PC-3 (cell line): ENCODE data around the gene APH1B.

ENCODE experiments used
- EZH2 ChIP-seq: fragments of 300-600 bp; sonication (generic); IDR thresholded peaks from one replicate; pipeline ENCODE4 v1.6.1; 2017; ENCODE audit warnings: antibody characterized with exemption, mild to moderate bottlenecking, low read length; ENCODE audit not compliant: unreplicated experiment
- TF ChIP-seq, protein P1 (sequence below): fragments of 300-600 bp; sonication (generic); conservative IDR thresholded peaks from 2 replicates; pipeline ENCODE4 v1.5.1; 2017; ENCODE audit warnings: antibody characterized with exemption, low read depth, mild to moderate bottlenecking, low read length

- TF ChIP-seq EZH2: no peak
- TF ChIP-seq, protein P1, sequence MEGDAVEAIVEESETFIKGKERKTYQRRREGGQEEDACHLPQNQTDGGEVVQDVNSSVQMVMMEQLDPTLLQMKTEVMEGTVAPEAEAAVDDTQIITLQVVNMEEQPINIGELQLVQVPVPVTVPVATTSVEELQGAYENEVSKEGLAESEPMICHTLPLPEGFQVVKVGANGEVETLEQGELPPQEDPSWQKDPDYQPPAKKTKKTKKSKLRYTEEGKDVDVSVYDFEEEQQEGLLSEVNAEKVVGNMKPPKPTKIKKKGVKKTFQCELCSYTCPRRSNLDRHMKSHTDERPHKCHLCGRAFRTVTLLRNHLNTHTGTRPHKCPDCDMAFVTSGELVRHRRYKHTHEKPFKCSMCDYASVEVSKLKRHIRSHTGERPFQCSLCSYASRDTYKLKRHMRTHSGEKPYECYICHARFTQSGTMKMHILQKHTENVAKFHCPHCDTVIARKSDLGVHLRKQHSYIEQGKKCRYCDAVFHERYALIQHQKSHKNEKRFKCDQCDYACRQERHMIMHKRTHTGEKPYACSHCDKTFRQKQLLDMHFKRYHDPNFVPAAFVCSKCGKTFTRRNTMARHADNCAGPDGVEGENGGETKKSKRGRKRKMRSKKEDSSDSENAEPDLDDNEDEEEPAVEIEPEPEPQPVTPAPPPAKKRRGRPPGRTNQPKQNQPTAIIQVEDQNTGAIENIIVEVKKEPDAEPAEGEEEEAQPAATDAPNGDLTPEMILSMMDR: no peak
These were observed 23.7 kb downstream of the APH1B start for GRCh38 chr15:63301088-63301487.
